HG02678 (cell line): ENCODE data around the gene TUBG2.
A peak's percentile ranks its signal among the peaks of the same experiment; 100 is the strongest.
"Not testable (repeated sequence)": the region's sequence is repeated elsewhere in the genome, so short reads cannot be mapped to it uniquely, and the experiment has no call there.

ENCODE experiments used
- ATAC-seq: cut with Tn5 transposase; IDR thresholded peaks from one replicate; pipeline ENCODE4 v1.9.1; 2021; ENCODE audit warnings: mild to moderate bottlenecking, moderate library complexity; ENCODE audit not compliant: unreplicated experiment

The TUBG2 gene

GRCh38 chr17:42659079-42659931 is at the start of gene TUBG2:
Gene TUBG2 (plus strand): TSS chr17:42659284. CDS start chr17:42659504, 220 bp downstream.
- peak; percentile 58 for ATAC-seq

- not testable (repeated sequence) for ATAC-seq
Observed at GRCh38 chr17:42609814-42610801, 49.0 kb upstream of the TUBG2 start.

GRCh38 chr17:42612013-42612412 is 47.1 kb upstream of the TUBG2 start:
- no peak for ATAC-seq

- ATAC-seq, result no peak
Observed at GRCh38 chr17:42613699-42614295, 45.3 kb upstream of the TUBG2 start.

GRCh38 chr17:42617956-42618431 is 41.1 kb upstream of the TUBG2 start:
- peak; percentile 23 for ATAC-seq

GRCh38 chr17:42618442-42619150 is 40.5 kb upstream of the TUBG2 start:
- peak; percentile 73 for ATAC-seq

- ATAC-seq, result not testable (repeated sequence)
Observed at GRCh38 chr17:42621987-42622386, 37.1 kb upstream of the TUBG2 start.

- no peak for ATAC-seq
Observed at GRCh38 chr17:42623271-42623670, 35.8 kb upstream of the TUBG2 start.

GRCh38 chr17:42623732-42624596 is 35.1 kb upstream of the TUBG2 start:
- ATAC-seq, result no peak

- ATAC-seq, result not testable (repeated sequence)
Observed at GRCh38 chr17:42627032-42627764, 31.9 kb upstream of the TUBG2 start.

- ATAC-seq, result no peak
Observed at GRCh38 chr17:42629411-42630009, 29.6 kb upstream of the TUBG2 start.

GRCh38 chr17:42632949-42633444 is 26.1 kb upstream of the TUBG2 start:
- ATAC-seq, result no peak

GRCh38 chr17:42639525-42640113 is 19.5 kb upstream of the TUBG2 start:
- no peak for ATAC-seq

GRCh38 chr17:42640121-42640520 is 19.0 kb upstream of the TUBG2 start:
- no peak for ATAC-seq

GRCh38 chr17:42642336-42642735 is 16.7 kb upstream of the TUBG2 start:
- ATAC-seq, result no peak

- no peak for ATAC-seq
Observed at GRCh38 chr17:42647778-42648177, 11.3 kb upstream of the TUBG2 start.

GRCh38 chr17:42651392-42651791 is 7.7 kb upstream of the TUBG2 start:
- ATAC-seq, result no peak
